SK-N-MC (cell line): Measurements from ENCODE around the gene ARID1B.

ENCODE experiments used
- EZH2 ChIP-seq: fragments of 200-600 bp; sonication (generic); IDR thresholded peaks from one replicate; pipeline ENCODE4 v1.6.1; 2017; ENCODE audit warnings: antibody characterized with exemption
- FOXP2 ChIP-seq: optimal IDR thresholded peaks from 2 replicates; pipeline ENCODE3; 2011; ENCODE audit warnings: mild to moderate bottlenecking, moderate library complexity; ENCODE audit not compliant: insufficient read depth; ENCODE audit errors: extremely low read length, control extremely low read depth
- POLR2AphosphoS5 ChIP-seq: IDR thresholded peaks from 2 replicates; pipeline ENCODE4 v1.6.1; 2012; ENCODE audit warnings: mild to moderate bottlenecking, low read depth, low read length, borderline replicate concordance

DNA sequence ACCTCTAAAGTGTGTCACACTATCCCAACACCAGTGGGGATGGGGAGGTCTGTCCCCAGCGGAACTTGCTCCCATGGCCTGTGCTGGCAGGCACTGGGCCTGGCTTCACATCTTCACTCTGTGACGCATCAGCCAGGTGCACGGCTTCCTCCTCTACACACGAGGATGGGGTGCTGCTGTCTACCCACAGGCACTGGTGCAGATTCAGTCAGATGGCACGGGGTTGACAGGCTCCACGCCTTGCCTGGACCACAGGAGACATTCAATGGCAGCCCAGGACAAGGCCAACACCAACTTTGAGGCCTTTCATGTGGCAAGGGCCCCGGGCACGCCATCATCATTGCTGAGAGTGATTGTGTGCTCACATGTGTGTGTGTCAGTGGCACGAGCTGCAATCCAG, 453.7 kb downstream of the ARID1B start:
- TF ChIP-seq POLR2AphosphoS5 = no peak
- TF ChIP-seq EZH2 = no peak
- TF ChIP-seq FOXP2 = no peak
